ENCODE measurements around the gene ALDH8A1.
"Not testable (repeated sequence)": the region's sequence is repeated elsewhere in the genome, so short reads cannot be mapped to it uniquely, and the experiment has no call there.

The ALDH8A1 gene

DNA sequence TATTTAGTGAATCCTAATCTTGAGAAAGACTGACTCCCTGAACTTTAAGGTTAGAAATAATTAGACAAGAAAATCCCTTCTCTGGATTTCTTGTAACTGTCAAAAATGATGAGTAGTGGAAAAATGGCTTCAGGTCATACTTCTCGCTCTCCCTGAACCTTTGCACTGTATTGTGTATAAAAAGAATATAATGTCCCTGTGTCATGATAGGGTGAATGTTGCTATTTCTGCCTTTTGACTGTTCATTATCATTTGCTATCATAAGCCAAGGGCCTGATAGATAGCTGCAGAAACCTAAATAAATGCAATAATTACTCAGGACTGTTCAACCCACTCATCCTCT is 39.3 kb downstream of the ALDH8A1 start:
- DNase-seq (ENCODE audit: low read depth), result no peak

DNA sequence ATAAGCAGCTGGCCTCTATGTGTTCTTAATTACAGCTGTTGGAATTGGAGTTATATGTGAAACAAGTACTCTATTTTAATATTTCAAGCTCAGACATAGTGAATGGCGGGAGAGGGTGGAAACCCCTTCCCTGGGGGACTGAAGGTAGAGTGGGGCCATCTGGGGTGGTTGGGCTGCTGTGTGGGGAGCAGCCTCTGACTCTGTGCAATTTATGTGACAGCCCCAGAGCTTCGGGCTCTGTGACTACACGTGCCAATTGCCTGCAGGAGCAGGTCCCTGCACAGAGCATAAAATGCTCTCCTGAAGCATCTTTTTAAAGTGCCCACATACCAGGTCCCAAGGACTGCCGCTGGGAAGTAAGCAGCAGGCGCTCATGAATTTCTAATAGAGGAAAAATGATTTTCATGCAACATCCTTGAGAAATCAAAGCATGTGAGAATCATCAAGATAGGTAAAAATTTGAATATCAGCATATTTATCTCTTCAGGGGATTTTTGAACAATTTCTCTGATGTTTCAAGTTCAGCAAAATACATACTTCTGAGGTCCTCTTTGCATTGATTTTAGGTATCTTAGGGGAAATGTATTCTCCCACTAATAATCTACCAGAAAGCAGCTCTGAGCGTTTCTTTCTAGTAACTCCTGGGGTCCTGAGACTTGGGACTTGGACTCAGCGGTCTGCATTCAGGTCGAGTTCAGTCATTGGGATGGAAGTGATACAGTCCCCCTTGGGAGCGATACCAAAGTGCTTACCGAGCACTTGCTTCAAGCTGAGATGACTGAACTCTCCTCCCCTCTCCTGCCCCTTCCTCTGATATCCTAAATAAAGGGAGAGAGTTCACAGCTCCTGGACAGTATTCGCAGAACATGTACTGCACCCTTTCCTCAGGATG is 40.0 kb downstream of the ALDH8A1 start:
- DNase-seq (ENCODE audit: low read depth), result no peak

DNA sequence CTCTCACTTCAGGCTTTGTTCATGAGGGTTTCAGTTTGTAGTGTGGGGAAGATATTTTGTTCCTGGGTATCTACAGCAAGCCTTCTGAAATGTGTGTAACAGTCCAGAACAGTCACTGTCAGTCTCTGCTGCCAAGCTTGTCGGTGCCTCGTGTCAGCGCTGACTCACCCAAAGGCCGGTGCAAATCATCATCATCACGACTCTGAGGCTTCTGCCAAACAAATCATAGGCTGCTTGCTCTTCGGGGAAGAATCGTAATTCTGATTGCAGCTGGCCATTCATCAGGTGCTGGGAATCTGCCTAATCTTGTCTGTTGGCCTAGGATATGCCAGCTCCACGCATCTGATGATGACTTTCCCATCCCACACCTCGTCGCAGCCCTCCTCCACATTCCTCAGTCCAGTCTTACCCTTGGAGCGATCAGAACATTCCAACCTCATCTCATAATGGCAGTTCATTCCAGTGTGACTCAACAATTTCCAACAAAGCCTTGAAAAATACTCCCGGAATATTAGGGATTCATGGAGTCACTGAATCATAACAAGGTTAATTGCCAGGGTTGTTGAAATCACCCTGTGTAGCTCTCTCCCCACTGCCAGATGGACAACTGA is 40.9 kb downstream of the ALDH8A1 start:
- peak; percentile 92 for DNase-seq (ENCODE audit: low read depth)

DNA sequence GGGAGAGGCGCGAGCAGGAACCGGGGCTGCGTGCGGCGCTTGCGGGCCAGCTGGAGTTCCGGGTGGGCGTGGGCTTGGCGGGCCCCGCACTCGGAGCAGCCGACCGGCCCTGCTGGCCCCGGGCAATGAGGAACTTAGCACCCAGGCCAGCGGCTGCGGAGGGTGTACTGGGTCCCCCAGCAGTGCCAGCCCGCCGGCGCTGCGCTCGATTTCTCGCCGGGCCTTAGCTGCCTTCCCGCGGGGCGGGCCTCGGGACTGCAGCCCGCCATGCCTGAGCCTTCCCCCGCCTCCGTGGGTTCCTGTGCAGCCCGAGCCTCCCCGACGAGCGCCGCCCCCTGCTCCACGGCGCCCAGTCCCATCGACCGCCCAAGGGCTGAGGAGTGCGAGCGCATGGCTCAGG is 45.2 kb downstream of the ALDH8A1 start:
- DNase-seq (ENCODE audit: low read depth), result not testable (repeated sequence)

DNA sequence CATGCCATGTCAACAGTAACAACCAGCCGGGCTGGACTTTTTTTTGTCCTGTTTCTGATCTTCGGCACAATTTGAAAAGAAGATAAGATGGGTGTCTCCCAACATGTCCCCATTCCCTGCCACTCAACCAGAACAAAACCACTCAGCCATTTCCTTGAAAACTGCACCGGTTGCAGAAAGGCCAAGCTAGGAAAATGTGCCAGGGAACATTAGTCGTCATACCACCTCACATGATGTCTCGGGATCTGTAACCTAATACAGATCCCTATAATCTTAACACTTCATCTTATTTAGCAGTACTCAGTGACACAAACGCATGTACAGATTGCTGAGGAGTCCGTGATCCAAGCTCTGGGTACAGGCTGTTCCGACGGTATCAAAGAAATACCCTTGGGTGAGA is 46.5 kb downstream of the ALDH8A1 start:
- no peak for DNase-seq (ENCODE audit: low read depth)

DNA sequence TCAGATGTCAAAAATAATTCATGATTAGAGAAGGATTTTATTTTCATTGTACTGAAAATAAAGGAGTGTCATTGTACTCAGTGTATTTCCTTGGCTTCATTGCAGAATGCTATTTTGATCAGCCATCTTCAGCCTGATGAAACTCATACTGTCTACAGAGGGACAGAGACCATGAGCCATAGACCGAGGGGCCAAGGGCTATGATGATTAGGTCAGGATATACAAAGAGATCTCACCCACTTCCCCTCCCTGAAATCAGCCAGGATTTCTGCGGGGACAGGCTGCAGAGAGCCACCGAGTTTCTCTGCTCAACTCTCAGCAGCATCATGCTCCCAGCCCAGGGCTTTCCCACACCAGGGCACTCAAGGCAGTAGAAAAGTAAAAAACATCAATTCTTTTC is 47.0 kb downstream of the ALDH8A1 start:
- no peak for DNase-seq (ENCODE audit: low read depth)

DNA sequence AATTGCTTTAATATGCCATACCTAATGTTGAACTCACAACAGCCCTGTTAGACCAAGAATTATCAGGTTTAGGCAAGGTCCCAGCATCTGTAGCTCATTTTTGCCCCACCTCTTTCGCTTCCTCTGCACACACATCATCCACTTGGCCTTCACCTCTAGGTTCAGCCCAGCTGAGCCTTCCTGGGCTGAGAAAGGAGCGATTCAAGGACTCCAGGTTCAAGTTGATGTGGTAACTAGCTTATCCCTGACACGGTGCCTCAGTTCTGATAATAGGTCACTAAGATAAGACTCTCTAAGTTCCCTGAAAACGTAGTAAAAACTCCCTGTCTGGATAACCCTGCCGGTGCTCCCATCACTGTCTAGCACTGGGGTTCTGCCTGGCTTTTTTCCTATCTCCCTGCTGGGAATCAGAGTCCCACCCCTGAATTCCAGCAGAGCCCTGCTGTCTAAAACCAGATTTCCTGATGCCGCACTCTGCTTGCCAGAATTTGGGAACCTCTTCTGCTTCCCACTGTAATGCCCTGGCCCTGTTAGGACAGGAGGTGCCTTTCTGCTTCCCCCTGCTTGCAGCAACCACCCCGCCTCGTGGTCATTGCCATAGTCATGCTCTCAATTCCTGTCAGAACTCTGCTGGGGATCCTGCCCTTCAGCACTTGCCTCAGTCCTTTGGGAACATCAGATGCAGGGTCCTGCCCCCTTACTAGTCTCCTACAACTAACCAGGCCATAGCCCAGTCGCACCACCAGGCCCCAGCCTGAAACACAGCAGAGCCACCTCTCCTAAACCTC is 47.6 kb downstream of the ALDH8A1 start:
- no peak for DNase-seq (ENCODE audit: low read depth)

DNA sequence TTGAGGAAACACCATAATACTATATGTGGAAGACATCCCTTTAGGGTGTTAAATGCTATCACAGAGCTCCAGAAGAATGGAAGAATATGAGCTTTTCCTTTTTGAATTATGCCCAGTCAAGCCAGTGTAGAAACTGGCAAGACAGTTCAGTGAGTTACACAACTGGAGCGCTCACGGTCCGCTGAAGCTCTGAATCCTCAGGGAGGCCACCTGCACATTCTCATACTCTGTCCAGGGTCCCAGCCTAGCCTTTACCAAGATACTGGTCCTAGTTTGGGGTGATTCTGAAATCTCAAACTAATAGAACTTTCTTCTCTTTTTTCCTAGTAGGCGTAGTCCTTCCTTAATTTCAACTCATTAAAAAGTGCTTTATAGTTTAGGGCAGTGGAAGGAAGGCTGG is 51.3 kb downstream of the ALDH8A1 start:
- no peak for DNase-seq (ENCODE audit: low read depth)

DNA sequence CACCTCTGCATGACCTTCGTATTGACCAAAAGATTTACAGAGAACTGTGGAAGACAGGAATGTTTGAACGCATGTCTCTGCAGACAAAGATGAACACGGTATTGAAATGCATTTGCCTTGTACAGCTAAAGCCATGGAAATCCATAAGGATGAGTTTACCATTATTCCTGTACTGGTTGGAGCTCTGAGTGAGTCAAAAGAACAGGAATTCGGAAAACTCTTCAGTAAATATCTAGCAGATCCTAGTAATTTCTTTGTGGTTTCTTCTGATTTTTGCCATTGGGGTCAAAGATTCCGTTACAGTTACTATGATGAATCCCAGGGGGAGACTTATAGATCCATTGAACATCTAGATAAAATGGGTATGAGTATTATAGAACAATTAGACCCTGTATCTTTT is 51.7 kb downstream of the ALDH8A1 start:
- not testable (repeated sequence) for DNase-seq (ENCODE audit: low read depth)

DNA sequence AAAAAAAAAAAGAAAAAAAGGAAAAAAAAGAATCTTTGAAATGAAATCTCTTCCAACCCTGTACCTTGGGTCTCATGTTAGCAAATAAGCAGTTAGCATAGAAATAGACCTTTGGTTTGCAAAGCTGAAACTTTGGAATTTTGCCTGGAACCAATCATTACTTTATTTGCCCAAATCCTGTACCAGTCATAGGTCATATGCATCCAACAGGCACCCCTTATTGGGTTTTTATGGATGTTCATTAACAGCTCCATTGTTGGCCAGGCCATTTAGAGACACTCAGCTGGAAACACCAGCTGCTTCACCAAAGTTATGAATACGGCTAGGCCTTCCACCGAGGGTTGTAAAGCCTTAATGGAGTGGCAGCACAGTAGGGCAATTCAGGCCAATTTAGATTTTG is 53.0 kb downstream of the ALDH8A1 start:
- no peak for DNase-seq (ENCODE audit: low read depth)

DNA sequence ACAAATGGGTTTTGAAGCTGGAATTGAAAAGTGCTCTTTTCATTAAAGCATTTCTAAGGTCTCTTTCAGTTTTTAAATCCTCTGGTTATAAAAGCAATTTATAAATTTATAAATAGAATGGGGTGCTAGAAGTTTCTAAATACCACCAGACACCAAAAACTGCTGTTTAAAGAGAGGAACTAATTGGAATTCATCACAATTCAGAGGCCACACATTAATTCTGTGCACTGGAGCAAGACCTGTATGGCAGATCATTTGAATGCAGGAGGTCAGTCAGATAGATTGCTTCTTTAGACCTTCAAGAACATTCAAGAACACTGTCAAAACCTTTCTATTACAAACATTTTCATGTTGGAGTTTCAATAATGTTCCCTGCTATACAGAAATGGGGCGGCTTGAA is 55.1 kb downstream of the ALDH8A1 start:
- no peak for DNase-seq (ENCODE audit: low read depth)

DNA sequence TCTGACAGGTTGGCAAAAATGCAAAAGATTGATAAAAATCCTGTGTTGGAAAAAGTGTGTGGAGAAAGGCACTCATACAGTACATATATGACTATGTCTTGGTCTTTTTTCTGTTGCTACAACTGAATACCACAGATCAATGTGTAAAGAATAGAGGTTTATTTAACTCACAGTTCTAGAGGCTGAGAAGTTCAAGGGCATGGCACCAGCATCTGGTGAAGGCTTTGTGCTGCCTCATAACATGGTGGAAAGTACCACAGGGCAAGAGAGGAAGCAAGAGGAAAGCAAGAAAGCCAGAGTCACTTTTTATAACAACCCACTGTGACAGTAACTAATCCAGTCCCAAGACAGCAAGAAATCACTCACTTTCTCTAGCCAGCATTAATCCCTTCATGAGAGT is 57.5 kb downstream of the ALDH8A1 start:
- DNase-seq (ENCODE audit: low read depth), result no peak

DNA sequence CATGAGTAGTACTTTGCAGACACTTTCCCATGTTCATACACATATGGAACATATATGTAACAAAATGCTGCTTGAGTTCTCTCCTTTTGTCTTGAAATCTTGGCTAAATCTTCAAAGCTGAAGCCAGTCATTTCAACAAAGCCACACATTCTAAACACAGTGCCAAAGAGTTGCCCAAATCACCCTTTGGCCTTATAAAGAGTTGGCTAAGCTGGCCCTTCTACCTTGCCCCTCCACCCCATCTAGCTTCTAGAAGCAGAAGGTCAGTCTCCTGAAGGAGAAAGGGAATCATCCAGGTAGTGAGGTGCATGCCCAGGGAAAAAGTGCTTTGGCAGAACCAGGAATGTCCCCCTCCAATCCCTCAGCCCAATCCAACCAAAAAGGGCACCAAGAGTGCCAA is 58.3 kb downstream of the ALDH8A1 start:
- DNase-seq (ENCODE audit: low read depth), result no peak

DNA sequence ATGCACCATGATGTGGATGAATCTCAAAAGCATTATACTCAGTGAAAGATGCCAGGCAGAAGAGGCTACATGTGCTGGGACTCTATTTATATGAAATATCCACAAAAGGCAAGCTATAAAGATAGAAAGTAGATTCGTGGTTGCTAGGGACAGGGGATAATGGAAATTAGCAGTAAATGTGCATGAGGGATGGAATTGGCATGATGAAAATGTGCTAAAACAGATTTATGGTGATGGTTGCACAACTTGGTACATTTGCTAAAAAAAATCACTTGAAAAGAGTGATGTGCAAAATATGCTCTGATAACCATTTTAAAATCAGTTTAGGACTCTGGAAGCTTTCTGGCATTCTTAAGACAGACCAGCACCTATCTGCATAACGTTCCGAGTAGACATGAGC is 61.6 kb downstream of the ALDH8A1 start:
- DNase-seq (ENCODE audit: low read depth), result no peak

DNA sequence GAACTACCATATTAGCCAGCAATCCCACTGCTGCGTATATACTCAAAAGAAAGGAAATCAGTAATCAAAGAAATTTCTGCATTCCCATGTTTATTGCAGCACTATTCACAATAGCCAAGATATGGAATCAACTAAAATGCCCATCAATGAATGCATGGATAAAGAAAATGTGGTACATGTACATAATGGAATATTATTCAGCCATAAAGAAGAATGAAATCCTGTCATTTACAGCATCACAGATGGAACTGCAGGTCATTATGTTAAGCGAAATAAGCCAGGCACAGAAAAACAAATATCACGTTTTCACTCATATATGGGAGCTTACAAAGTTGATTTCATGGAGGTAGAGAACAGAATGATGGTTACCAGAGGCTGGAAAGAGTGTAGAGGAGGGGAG is 65.1 kb downstream of the ALDH8A1 start:
- no peak for DNase-seq (ENCODE audit: low read depth)

DNA sequence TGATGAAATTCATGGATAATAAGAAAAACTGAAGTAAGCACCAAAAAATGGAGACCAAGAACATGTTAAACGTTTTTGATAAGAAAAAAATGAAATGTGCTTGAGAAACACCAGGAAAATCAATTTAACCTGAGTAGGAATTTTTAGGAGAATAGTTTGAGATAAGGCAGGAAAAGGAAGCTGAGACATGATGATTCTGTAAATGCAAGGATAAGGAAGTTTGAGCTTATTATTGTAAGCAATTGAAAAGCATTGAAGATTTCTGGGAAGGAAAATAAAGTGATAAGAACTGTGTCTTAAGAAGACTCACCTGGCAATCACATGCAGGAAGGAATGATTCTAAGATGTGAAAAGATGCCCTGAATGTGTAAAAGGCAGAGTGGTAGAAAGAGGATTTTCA is 66.6 kb downstream of the ALDH8A1 start:
- DNase-seq (ENCODE audit: low read depth), result no peak

DNA sequence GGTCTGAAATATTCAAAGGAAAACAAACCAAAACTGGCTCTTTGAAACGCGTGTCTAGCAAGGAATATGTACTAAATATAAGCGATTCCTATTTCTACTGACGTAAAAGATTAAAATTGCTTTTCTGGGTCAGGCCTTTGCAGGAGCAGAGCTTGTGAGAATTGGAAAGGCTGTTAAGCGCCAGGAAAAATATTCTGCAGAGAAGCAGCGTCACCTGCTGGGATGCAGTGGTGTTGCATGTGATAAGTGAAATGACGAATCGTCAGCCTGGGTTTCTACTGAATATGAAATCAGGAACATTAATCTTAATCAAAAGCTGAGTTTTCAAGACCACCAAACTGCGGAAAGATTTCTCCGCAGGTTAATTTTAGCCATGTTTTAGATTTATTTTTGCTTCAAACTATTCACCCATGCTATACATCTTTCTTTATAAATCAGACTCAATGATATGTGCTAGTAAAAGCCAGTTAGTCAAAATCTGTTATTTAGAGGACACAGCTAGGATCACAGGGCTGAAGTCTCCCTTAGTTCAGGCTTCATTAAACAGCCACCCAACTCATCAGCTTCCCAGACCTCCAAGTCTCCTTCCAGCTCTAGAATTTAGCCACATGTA is 67.4 kb downstream of the ALDH8A1 start:
- no peak for DNase-seq (ENCODE audit: low read depth)

DNA sequence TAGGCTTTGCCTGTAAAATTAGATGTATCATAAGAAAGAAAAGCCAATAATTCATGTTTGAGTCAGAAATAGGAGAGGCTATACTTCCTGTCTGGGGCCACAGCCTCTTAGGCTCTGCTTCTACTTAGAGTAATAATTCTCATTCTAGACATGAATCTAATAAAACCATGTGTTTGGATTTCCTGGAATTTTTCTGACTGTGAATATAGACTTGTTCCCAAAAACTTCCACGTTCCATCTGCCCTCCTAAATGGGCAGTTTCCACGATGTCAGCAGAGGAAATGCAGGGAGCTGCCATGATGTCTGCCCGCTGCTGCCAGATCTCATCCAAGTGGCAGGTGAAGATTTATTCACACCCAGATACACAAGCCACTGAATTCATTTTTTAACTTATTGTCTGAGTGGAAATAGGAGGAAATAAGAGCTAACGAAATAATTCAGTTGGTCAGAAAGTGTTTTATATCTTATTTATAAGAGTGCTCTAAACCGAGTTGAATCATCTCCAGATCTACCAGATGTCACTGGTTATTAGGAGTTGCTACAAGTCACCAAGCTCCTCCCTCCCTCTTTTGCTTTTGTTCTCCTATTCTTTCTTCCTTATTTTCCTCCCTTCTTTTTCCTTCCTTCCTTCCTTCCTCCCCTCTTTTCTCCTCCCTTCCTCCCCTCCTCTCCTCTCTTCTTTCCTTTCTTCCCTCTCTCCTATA is 69.3 kb downstream of the ALDH8A1 start:
- DNase-seq (ENCODE audit: low read depth), result no peak

DNA sequence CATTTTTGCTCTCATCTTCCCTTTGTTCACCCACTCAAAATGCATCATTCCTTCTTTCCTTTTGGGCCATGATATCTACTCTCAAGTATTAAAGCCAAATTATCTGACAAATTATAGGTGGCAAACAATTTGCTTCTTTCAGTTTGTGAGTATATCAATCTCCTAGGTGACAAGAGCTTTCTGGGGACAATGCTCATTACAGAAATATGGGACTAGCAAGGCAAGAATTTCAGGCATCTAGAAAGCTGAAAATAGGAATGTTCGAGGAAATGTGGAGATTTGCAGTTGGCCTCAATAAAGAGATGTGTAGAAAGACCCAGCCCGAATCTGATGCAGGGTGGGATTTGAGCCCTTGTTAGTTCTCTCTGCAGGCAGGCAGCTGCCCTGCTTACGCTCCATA is 71.8 kb downstream of the ALDH8A1 start:
- no peak for DNase-seq (ENCODE audit: low read depth)

DNA sequence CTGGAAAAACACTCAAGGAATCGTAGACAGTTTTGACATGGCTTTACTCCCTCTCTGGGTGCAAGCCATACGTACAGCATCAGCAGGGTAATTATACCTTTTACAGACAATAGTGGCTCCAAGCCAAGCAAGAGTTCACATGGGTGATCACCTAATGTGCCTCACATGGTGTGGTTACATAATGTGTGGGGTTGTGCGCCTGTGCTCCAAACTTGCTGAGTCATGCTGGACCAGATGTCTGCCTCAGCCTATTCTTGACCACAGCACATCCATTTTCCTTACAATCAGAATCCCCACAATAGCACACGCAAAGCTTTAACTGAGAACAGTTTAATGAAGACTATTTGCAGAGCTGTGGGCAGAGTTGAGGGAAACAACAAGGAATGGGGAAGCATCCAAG is 74.5 kb downstream of the ALDH8A1 start:
- DNase-seq (ENCODE audit: low read depth), result no peak

DNA sequence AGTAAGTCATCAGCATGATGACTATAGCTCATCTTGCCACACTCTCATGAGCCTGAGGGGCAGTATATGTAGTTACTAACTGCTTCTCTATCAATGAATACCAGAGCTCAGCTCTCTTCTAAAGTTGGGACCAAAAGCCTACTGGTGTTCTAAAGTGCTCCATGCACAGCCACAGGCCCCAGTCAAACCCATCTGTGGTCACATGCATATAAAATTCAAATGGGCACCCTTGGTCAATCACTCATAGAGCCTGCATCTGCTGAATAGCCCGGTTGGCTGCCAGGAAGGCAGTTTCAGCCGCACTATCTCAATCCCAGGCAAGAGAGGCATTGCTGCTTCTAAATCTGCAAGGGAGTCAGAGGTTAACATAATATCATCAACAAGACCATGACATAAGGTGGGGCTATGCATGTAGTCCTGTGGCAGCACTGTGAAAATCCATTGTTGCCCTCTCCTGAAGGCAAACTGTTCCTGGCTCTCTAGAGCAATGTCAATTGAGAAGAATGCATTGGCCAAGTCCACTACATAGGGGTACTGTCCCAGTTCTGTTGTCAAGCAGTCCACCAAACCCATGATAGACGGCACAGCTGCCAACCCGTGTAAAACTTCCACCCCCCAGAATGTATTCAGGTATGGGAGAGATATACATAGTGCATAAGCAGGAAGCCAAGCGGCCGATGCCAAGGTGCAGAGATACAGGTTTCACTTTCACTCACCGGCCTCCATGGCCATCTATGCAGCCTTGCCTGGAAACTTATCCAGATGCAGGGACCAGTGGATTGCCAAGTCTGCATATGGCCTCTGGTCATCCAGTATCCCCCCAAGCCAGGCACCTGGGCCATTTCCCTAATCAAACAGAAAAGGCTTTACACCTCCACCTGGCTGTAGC is 76.2 kb downstream of the ALDH8A1 start:
- DNase-seq (ENCODE audit: low read depth), result no peak

Data from non-pigmented ciliary epithelial cell (primary cell).